Naive B cell (primary cell): ENCODE data around the gene CD151. TPM values are rescaled to one million over a fixed set of nuclear protein-coding genes. Genes with fewer than 3 reads are reported as not detected.

ENCODE experiments used
- ATAC-seq, 2 donors: fragments of 150-1000 bp; cut with Tn5 transposase; 2 replicates each; pipeline ENCODE4 v1.10.0; 2021; ENCODE audit warnings: low read depth in 2 of 2, mild to moderate bottlenecking in 2 of 2, moderate library complexity in 2 of 2
- DNase-seq: peaks from one replicate; pipeline ENCODE4 v3.0.0; 2022
- H3K27ac Mint-ChIP-seq, 6 donors: one replicate each; pipeline ENCODE4 v1.8.0; 2020 to 2022; ENCODE audit warnings: mild to moderate bottlenecking in 6 of 6, mixed read lengths in 6 of 6, moderate library complexity in 5 of 6, inconsistent platforms in 2 of 6
- H3K27me3 Mint-ChIP-seq, 3 donors: one replicate each; pipeline ENCODE4 v1.8.0; 2021 to 2022; ENCODE audit warnings: mixed read lengths in 3 of 3, mild to moderate bottlenecking in 1 of 3
- H3K36me3 Mint-ChIP-seq, 2 donors: one replicate each; pipeline ENCODE4 v1.8.0; 2020 to 2022; ENCODE audit warnings: mixed read lengths in 2 of 2, inconsistent platforms in 1 of 2, mild to moderate bottlenecking in 1 of 2
- H3K4me1 Mint-ChIP-seq, 3 donors: one replicate each; pipeline ENCODE4 v1.8.0; 2020 to 2022; ENCODE audit warnings: mixed read lengths in 3 of 3, inconsistent platforms in 1 of 3, mild to moderate bottlenecking in 1 of 3, moderate library complexity in 1 of 3
- H3K4me3 Mint-ChIP-seq, 8 donors: one replicate each; pipeline ENCODE4 v1.8.0; 2020 to 2022; ENCODE audit warnings: mild to moderate bottlenecking in 8 of 8, mixed read lengths in 8 of 8, moderate library complexity in 8 of 8, inconsistent platforms in 2 of 8
- H3K9me3 Mint-ChIP-seq, 7 donors: one replicate each; pipeline ENCODE4 v1.8.0; 2020 to 2022; ENCODE audit warnings: mixed read lengths in 7 of 7, mild to moderate bottlenecking in 5 of 7, inconsistent platforms in 2 of 7, moderate library complexity in 1 of 7
- polyA plus RNA-seq, 6 donors: library from polyadenylated mRNA; unstranded; fragments of 300-500 nt; fragmentation: Illumina TruSeq; gene quantifications; one replicate each; pipeline ENCODE4 v1.2.3, GENCODE V29; 2021; ENCODE audit warnings: low read depth in 6 of 6

CD151 gene
- polyA plus RNA-seq, 6 donors from 2014 or later, result 1.2 to 5.8 (median 3.2) TPM

GRCh38 chr11:841981-842369, 9.2 kb downstream of the CD151 start:
- Mint-ChIP-seq H3K36me3 (no peaks in the 10 kb centered on the region), H3K4me1 (peaks cover 21 to 30% (median 26%) of the 10 kb centered on the region in 3 donors), H3K27me3 (peaks cover 0 to 25% (median 6%) of the 10 kb centered on the region in 3 donors), H3K27ac (peak overlapping the region in 3 of 6 donors; percentile 62 to 73 (median 73)), H3K4me3 (peak overlapping the region; percentile 82 to 94 (median 85)), H3K9me3 (no peaks in the 10 kb centered on the region)
- ATAC-seq, result peak; percentile 47 to 53
- no peak for DNase-seq

- Mint-ChIP-seq H3K36me3 (no peaks in the 10 kb centered on the region), H3K27me3 (peaks cover 0 to 25% (median 6%) of the 10 kb centered on the region in 3 donors), H3K27ac (peak within 1 kb of the TSS in 4 of 6 donors; percentile 33 to 86 (median 73)), H3K9me3 (no peaks in the 10 kb centered on the region), H3K4me3 (peak within 1 kb of the TSS; percentile 82 to 94 (median 86)), H3K4me1 (peaks cover 21 to 30% (median 26%) of the 10 kb centered on the region in 3 donors)
- peak; percentile 83 to 85 for ATAC-seq
- DNase-seq, result peak; percentile 89
These were observed 9.7 kb downstream of the CD151 start, which contains the start of the genes POLR2L and TSPAN4 for GRCh38 chr11:842370-843002. POLR2L (minus strand) TSS chr11:842529; CDS start chr11:842508, 21 bp downstream. TSPAN4 (plus strand) TSS chr11:842852; CDS start chr11:850305, 7,453 bp downstream.

GRCh38 chr11:843086-843734, 10.5 kb downstream of the CD151 start:
- ATAC-seq (peak in 1 of 2 donors; percentile 4), DNase-seq (no peak)
- H3K27ac Mint-ChIP-seq, result peak overlapping the region in 2 of 6 donors; percentile 73 to 86
- H3K36me3 Mint-ChIP-seq, result no peaks in the 10 kb centered on the region
- no peaks in the 10 kb centered on the region for H3K9me3 Mint-ChIP-seq
- peak overlapping the region; percentile 68 to 92 (median 84) for H3K4me3 Mint-ChIP-seq
- peaks cover 0 to 27% (median 6%) of the 10 kb centered on the region in 3 donors for H3K27me3 Mint-ChIP-seq
- H3K4me1 Mint-ChIP-seq, result peaks cover 21 to 30% (median 26%) of the 10 kb centered on the region in 3 donors

- no peaks in the 10 kb centered on the region for H3K9me3 Mint-ChIP-seq
- peaks cover 21 to 36% (median 26%) of the 10 kb centered on the region in 3 donors for H3K4me1 Mint-ChIP-seq
- DNase-seq (no peak), ATAC-seq (no peak)
- no peaks in the 10 kb centered on the region for H3K36me3 Mint-ChIP-seq
- H3K4me3 Mint-ChIP-seq, result peak overlapping the region; percentile 68 to 92 (median 82)
- H3K27ac Mint-ChIP-seq, result peak overlapping the region in 2 of 6 donors; percentile 28 to 86
- peaks cover 0 to 32% (median 6%) of the 10 kb centered on the region in 3 donors for H3K27me3 Mint-ChIP-seq
These were observed 11.3 kb downstream of the CD151 start for GRCh38 chr11:843818-844692.

- DNase-seq (no peak), ATAC-seq (no peak)
- no peaks in the 10 kb centered on the region for H3K9me3 Mint-ChIP-seq
- peak overlapping the region in 6 of 8 donors; percentile 19 to 82 (median 61) for H3K4me3 Mint-ChIP-seq
- no peaks in the 10 kb centered on the region for H3K36me3 Mint-ChIP-seq
- H3K4me1 Mint-ChIP-seq, result peaks cover 21 to 36% (median 23%) of the 10 kb centered on the region in 3 donors
- H3K27me3 Mint-ChIP-seq, result peaks cover 0 to 36% (median 6%) of the 10 kb centered on the region in 3 donors
- no peak overlapping the region for H3K27ac Mint-ChIP-seq
These were observed 12.2 kb downstream of the CD151 start for GRCh38 chr11:844693-845644.

- H3K9me3 Mint-ChIP-seq, result no peaks in the 10 kb centered on the region
- H3K4me3 Mint-ChIP-seq, result peak overlapping the region in 2 of 8 donors; percentile 36 to 81
- H3K27me3 Mint-ChIP-seq, result peaks cover 0 to 36% (median 6%) of the 10 kb centered on the region in 3 donors
- no peak overlapping the region for H3K27ac Mint-ChIP-seq
- ATAC-seq (no peak), DNase-seq (no peak)
- peaks cover 14 to 28% (median 15%) of the 10 kb centered on the region in 3 donors for H3K4me1 Mint-ChIP-seq
- H3K36me3 Mint-ChIP-seq, result no peaks in the 10 kb centered on the region
These were observed 13.2 kb downstream of the CD151 start for GRCh38 chr11:845872-846495.

- H3K4me3 Mint-ChIP-seq, result peak overlapping the region in 3 of 8 donors; percentile 36 to 65 (median 41)
- DNase-seq (no peak), ATAC-seq (no peak)
- no peaks in the 10 kb centered on the region for H3K9me3 Mint-ChIP-seq
- H3K27me3 Mint-ChIP-seq, result peaks cover 0 to 36% (median 6%) of the 10 kb centered on the region in 3 donors
- peaks cover 10 to 25% (median 11%) of the 10 kb centered on the region in 3 donors for H3K4me1 Mint-ChIP-seq
- no peaks in the 10 kb centered on the region for H3K36me3 Mint-ChIP-seq
- no peak overlapping the region for H3K27ac Mint-ChIP-seq
These were observed 13.8 kb downstream of the CD151 start for GRCh38 chr11:846496-847098.

- Mint-ChIP-seq H3K36me3 (no peaks in the 10 kb centered on the region), H3K4me3 (peak overlapping the region in 1 of 8 donors; percentile 76), H3K4me1 (peaks cover 10 to 25% (median 11%) of the 10 kb centered on the region in 3 donors), H3K27me3 (peaks cover 0 to 36% (median 6%) of the 10 kb centered on the region in 3 donors), H3K9me3 (no peaks in the 10 kb centered on the region), H3K27ac (no peak overlapping the region)
- DNase-seq (no peak), ATAC-seq (no peak)
These were observed 15.1 kb downstream of the CD151 start for GRCh38 chr11:847876-848275.

GRCh38 chr11:848380-848931, 15.7 kb downstream of the CD151 start:
- peak overlapping the region in 7 of 8 donors; percentile 23 to 77 (median 67) for H3K4me3 Mint-ChIP-seq
- DNase-seq (peak; percentile 65), ATAC-seq (peak; percentile 53 to 65)
- H3K27me3 Mint-ChIP-seq, result peaks cover 0 to 33% (median 5%) of the 10 kb centered on the region in 3 donors
- peak overlapping the region in 1 of 6 donors; percentile 70 for H3K27ac Mint-ChIP-seq
- no peaks in the 10 kb centered on the region for H3K36me3 Mint-ChIP-seq
- H3K9me3 Mint-ChIP-seq, result no peaks in the 10 kb centered on the region
- peaks cover 7 to 23% (median 10%) of the 10 kb centered on the region in 3 donors for H3K4me1 Mint-ChIP-seq

- Mint-ChIP-seq H3K27me3 (peaks cover 0 to 27% (median 0%) of the 10 kb centered on the region in 3 donors), H3K27ac (peak overlapping the region in 2 of 6 donors; percentile 63 to 66), H3K9me3 (no peaks in the 10 kb centered on the region), H3K4me3 (peak overlapping the region; percentile 27 to 90 (median 84)), H3K36me3 (no peaks in the 10 kb centered on the region), H3K4me1 (peaks cover 2 to 15% (median 4%) of the 10 kb centered on the region in 3 donors)
- ATAC-seq (peak; percentile 47 to 60), DNase-seq (no peak)
These were observed 16.5 kb downstream of the CD151 start for GRCh38 chr11:849104-849824.
